Measurements from ENCODE around the gene C1QBP. TPM values are rescaled to one million over a fixed set of nuclear protein-coding genes. Genes with fewer than 3 reads are reported as not detected.
A peak's percentile ranks its signal among the peaks of the same experiment; 100 is the strongest.

The C1QBP gene
- total RNA-seq, 1 experiment from 2014 or later: 225 TPM

DNA sequence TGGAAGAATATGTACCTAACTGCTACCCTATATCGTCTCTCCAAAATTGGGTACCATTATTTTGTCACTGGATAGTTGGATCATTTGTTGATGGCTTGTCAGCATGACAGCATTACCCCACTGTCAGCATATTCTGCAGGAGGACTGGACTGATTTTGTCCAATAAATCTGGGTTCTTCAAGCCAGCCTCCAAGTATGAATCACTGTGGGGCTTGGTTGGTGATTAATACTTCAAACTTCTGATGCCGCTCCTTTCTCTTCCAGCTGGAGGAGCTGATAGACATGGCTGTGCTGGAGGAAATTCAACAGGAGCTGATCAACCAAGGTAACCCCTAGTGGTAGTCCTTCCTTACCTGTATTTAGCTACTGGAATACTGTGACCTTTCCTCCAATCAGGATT is 16.4 kb downstream of the C1QBP start:
- intact Hi-C loops (cut with micrococcal nuclease; ENCODE audit: unreplicated experiment) (no loop called here), in situ Hi-C loops (cut with HindIII; ENCODE audit: low pct_unique_long_range_greater_than_20kb, low sequenced_read_pairs) (no loop called here)
- ATAC-seq (no peak), DNase-seq (ENCODE audit: low read depth, low spot score) (no peak)
- Histone ChIP-seq H3K27ac (ENCODE audit: low read length) (no peak overlapping the region), H3K4me3 (ENCODE audit: low read depth in 2 of 2, low read length in 2 of 2) (no peak overlapping the region), H3K27me3 (ENCODE audit: control insufficient read depth, insufficient read depth, low read length) (no peaks in the 10 kb centered on the region), H3K4me1 (ENCODE audit: control insufficient read depth, insufficient read depth, low read length) (peaks cover 5% of the 10 kb centered on the region), H3K9me3 (ENCODE audit: control insufficient read depth, insufficient read depth, low read depth, low read length) (no peaks in the 10 kb centered on the region), H3K36me3 (ENCODE audit: control insufficient read depth, insufficient read depth, low read length) (peaks cover 25% of the 10 kb centered on the region)
- ChIA-PET CTCF (no interaction called here), POLR2A (no interaction called here)
- TF ChIP-seq, protein P1, sequence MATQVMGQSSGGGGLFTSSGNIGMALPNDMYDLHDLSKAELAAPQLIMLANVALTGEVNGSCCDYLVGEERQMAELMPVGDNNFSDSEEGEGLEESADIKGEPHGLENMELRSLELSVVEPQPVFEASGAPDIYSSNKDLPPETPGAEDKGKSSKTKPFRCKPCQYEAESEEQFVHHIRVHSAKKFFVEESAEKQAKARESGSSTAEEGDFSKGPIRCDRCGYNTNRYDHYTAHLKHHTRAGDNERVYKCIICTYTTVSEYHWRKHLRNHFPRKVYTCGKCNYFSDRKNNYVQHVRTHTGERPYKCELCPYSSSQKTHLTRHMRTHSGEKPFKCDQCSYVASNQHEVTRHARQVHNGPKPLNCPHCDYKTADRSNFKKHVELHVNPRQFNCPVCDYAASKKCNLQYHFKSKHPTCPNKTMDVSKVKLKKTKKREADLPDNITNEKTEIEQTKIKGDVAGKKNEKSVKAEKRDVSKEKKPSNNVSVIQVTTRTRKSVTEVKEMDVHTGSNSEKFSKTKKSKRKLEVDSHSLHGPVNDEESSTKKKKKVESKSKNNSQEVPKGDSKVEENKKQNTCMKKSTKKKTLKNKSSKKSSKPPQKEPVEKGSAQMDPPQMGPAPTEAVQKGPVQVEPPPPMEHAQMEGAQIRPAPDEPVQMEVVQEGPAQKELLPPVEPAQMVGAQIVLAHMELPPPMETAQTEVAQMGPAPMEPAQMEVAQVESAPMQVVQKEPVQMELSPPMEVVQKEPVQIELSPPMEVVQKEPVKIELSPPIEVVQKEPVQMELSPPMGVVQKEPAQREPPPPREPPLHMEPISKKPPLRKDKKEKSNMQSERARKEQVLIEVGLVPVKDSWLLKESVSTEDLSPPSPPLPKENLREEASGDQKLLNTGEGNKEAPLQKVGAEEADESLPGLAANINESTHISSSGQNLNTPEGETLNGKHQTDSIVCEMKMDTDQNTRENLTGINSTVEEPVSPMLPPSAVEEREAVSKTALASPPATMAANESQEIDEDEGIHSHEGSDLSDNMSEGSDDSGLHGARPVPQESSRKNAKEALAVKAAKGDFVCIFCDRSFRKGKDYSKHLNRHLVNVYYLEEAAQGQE (IDR thresholded peaks at IDR 0.05; ENCODE audit: insufficient read depth in 1 of 2, low read depth in 2 of 2, low read length in 1 of 2): no peak
- TF ChIP-seq CTCF (IDR thresholded peaks at IDR 0.05): no peak
- no peak for TF ChIP-seq POLR2AphosphoS5 (IDR thresholded peaks at IDR 0.05; ENCODE audit: low read depth, low read length)
- TF ChIP-seq TCF7L2 (IDR thresholded peaks at IDR 0.05; ENCODE audit: low read depth, low read length): no peak
- TF ChIP-seq SIN3A (IDR thresholded peaks at IDR 0.05; ENCODE audit: borderline replicate concordance, insufficient read depth, low read depth, low read length): no peak
- no TSS peak for BruUV-seq (replicated peaks)

GRCh38 chr17:5419959-5420653 is 18.8 kb downstream of the C1QBP start, which contains the start of gene RPAIN:
RPAIN (plus strand) TSS chr17:5420182; CDS start chr17:5420211, 29 bp downstream.
- TF ChIP-seq CTCF (IDR thresholded peaks at IDR 0.05): no peak
- TF ChIP-seq POLR2AphosphoS5 (IDR thresholded peaks at IDR 0.05; ENCODE audit: low read depth, low read length): peak; percentile 72
- TF ChIP-seq SIN3A (IDR thresholded peaks at IDR 0.05; ENCODE audit: borderline replicate concordance, insufficient read depth, low read depth, low read length): 0 out of 2 replicates have a peak, but pooled peaks have one; percentile 67
- Histone ChIP-seq H3K4me3 (ENCODE audit: low read depth in 2 of 2, low read length in 2 of 2) (peak within 1 kb of the TSS; percentile 74 to 96), H3K27me3 (ENCODE audit: control insufficient read depth, insufficient read depth, low read length) (no peaks in the 10 kb centered on the region), H3K27ac (ENCODE audit: low read length) (peak within 1 kb of the TSS; percentile 96), H3K4me1 (ENCODE audit: control insufficient read depth, insufficient read depth, low read length) (peaks cover 14% of the 10 kb centered on the region), H3K9me3 (ENCODE audit: control insufficient read depth, insufficient read depth, low read depth, low read length) (no peaks in the 10 kb centered on the region), H3K36me3 (ENCODE audit: control insufficient read depth, insufficient read depth, low read length) (peaks cover 28% of the 10 kb centered on the region)
- TSS peak; percentile 60 for BruUV-seq (replicated peaks)
- ChIA-PET CTCF (interaction anchor here (0.9 kb wide), 1 partner anchor 19 kb away, joined by 3 read pairs; the partner anchor contains the start of gene C1QBP), POLR2A (no interaction called here)
- DNase-seq (ENCODE audit: low read depth, low spot score) (no peak), ATAC-seq (peak; percentile 93)
- intact Hi-C loops (cut with micrococcal nuclease; ENCODE audit: unreplicated experiment) (no loop called here), in situ Hi-C loops (cut with HindIII; ENCODE audit: low pct_unique_long_range_greater_than_20kb, low sequenced_read_pairs) (no loop called here)

Measured in Panc1 (cell line).